Vagina (tissue), 2 donors: ENCODE data around the gene GRPEL2. TPM values are rescaled to one million over a fixed set of nuclear protein-coding genes. Genes with fewer than 3 reads are reported as not detected.

Source experiments
- DNase-seq, 2 donors: peaks; one replicate each; pipeline ENCODE4 v3.0.0-alpha.2; 2017; ENCODE audit errors: extremely low spot score in 2 of 2
- H3K27ac ChIP-seq: fragments of 200-600 bp; sonication (generic); one replicate; pipeline ENCODE4 v1.5.1; 2019
- H3K27me3 ChIP-seq: fragments of 200-600 bp; sonication (generic); one replicate; pipeline ENCODE4 v1.5.1; 2019
- H3K36me3 ChIP-seq, 2 donors: fragments of 200-600 bp; sonication (generic); one replicate each; pipeline ENCODE4 v1.5.1; 2017 to 2019
- H3K4me1 ChIP-seq: fragments of 200-600 bp; sonication (generic); one replicate; pipeline ENCODE4 v1.5.1; 2019
- H3K4me3 ChIP-seq, 2 donors: fragments of 200-600 bp; sonication (generic); 1 replicate in 1 of 2; 2 replicates in 1 of 2; pipeline ENCODE4 v1.5.1; 2016 to 2019
- H3K9me3 ChIP-seq: fragments of 200-600 bp; sonication (generic); one replicate; pipeline ENCODE4 v1.5.1; 2019
- POLR2A ChIP-seq, 2 donors: fragments of 450-650 bp; IDR thresholded peaks; one replicate each; pipeline ENCODE4 v1.6.1; 2017; ENCODE audit warnings: antibody characterized with exemption in 2 of 2, mild to moderate bottlenecking in 2 of 2, moderate library complexity in 2 of 2
- POLR2AphosphoS5 ChIP-seq, 2 donors: sonication (generic); formaldehyde crosslinking; IDR thresholded peaks; one replicate each; pipeline ENCODE4 v1.9.0; 2017; ENCODE audit warnings: antibody characterized with exemption in 2 of 2, mild to moderate bottlenecking in 2 of 2, low read depth in 1 of 2; ENCODE audit not compliant: insufficient read depth in 1 of 2
- intact Hi-C: fragments of 100-400 bp; cut with DNase I; formaldehyde crosslinking; loops from one replicate; pipeline ENCODE4 v1.15.1; 2023
- total RNA-seq: library from RNA; depleted of rRNA; stranded (reverse); fragments of >200 nt; gene quantifications from one replicate; pipeline ENCODE4 v1.2.3, GENCODE V29; 2016
- TF ChIP-seq, protein P1 (sequence below), 3 experiments: fragments of 450-650 bp in 2 of 3; fragments of 200-600 bp in 1 of 3; sonication (generic) in 1 of 3; IDR thresholded peaks; one replicate each; pipeline ENCODE4 v1.5.1; 2017 to 2019; ENCODE audit warnings: antibody characterized with exemption in 3 of 3, mild to moderate bottlenecking in 2 of 3, moderate library complexity in 2 of 3

GRPEL2 gene
- total RNA-seq, 1 donor from 2014 or later = 16.9 TPM

DNA sequence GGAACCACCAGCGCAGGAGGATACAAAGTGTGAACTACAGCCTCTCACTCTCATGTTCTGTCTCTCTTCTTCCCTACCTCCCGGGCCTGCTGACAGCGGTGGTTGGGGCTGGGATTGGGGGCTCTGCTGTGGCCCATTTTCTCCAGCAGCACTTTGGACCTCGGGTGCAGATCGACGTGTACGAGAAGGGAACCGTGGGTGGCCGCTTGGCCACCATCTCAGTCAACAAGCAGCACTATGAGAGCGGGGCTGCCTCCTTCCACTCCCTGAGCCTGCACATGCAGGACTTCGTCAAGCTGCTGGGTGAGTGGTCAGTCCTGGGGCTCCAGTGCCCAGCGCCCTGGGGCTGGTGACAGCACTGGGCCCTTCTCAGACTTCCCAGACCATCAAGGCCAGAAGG, 17.2 kb downstream of the GRPEL2 start:
- Histone ChIP-seq H3K27ac (no peak overlapping the region), H3K27me3 (no peaks in the 10 kb centered on the region), H3K4me1 (peaks cover 11% of the 10 kb centered on the region), H3K36me3 (no peaks in the 10 kb centered on the region), H3K9me3 (no peaks in the 10 kb centered on the region), H3K4me3 (no peak overlapping the region)
- DNase-seq = no peak
- intact Hi-C loops = no loop called here
- TF ChIP-seq POLR2A (IDR thresholded peaks at IDR 0.05) (no peak), POLR2AphosphoS5 (IDR thresholded peaks at IDR 0.05; ENCODE audit: insufficient read depth in 1 of 2, low read depth in 1 of 2) (no peak)
- TF ChIP-seq, protein P1, sequence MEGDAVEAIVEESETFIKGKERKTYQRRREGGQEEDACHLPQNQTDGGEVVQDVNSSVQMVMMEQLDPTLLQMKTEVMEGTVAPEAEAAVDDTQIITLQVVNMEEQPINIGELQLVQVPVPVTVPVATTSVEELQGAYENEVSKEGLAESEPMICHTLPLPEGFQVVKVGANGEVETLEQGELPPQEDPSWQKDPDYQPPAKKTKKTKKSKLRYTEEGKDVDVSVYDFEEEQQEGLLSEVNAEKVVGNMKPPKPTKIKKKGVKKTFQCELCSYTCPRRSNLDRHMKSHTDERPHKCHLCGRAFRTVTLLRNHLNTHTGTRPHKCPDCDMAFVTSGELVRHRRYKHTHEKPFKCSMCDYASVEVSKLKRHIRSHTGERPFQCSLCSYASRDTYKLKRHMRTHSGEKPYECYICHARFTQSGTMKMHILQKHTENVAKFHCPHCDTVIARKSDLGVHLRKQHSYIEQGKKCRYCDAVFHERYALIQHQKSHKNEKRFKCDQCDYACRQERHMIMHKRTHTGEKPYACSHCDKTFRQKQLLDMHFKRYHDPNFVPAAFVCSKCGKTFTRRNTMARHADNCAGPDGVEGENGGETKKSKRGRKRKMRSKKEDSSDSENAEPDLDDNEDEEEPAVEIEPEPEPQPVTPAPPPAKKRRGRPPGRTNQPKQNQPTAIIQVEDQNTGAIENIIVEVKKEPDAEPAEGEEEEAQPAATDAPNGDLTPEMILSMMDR (IDR thresholded peaks at IDR 0.05) = no peak

DNA sequence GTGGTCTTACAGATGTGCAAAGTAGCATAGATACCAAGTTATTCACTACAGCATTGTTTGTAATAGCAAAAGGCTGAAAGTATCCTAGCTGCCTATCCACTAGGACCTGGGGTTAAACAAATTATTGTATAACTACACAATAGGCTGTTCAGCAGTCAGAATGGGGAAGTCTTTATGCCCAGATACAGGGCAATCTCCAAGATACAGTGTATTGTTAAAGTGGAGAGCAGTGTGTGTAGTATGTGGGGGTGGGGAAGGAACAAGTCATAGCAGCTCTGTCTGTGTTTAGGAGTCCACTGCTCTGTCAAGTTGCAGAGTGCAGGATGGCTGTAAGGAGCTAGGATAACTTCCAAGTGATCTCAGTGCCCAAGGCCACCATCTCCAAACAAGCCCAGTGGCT, 18.1 kb downstream of the GRPEL2 start:
- H3K4me3 ChIP-seq = no peak overlapping the region
- intact Hi-C loops = no loop called here
- DNase-seq = no peak

DNA sequence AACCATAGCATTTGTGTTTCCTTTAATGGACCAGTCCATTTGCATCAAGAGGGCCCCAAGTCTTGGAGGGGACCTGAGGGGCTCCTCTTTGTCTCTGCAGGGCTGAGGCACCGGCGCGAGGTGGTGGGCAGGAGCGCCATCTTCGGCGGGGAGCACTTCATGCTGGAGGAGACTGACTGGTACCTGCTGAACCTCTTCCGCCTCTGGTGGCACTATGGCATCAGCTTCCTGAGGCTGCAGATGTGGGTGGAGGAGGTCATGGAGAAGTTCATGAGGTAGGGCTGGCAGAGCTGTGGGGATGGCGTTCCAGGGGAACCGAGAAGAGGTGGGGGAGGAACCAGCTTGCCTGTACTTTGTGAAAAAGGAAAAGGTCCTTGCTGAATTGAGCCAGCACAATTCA, 18.6 kb downstream of the GRPEL2 start:
- Histone ChIP-seq H3K36me3 (no peaks in the 10 kb centered on the region), H3K9me3 (no peaks in the 10 kb centered on the region)
- intact Hi-C loops = no loop called here

More for the DNA sequence above, 18.1 kb downstream of the GRPEL2 start:
- Histone ChIP-seq H3K36me3 (no peaks in the 10 kb centered on the region), H3K4me1 (peaks cover 15% of the 10 kb centered on the region), H3K27me3 (no peaks in the 10 kb centered on the region), H3K9me3 (no peaks in the 10 kb centered on the region), H3K27ac (no peak overlapping the region)
- TF ChIP-seq POLR2A (IDR thresholded peaks at IDR 0.05) = no peak
- TF ChIP-seq, protein P1 (IDR thresholded peaks at IDR 0.05) = no peak
- TF ChIP-seq POLR2AphosphoS5 (IDR thresholded peaks at IDR 0.05; ENCODE audit: insufficient read depth in 1 of 2, low read depth in 1 of 2) = no peak

DNA sequence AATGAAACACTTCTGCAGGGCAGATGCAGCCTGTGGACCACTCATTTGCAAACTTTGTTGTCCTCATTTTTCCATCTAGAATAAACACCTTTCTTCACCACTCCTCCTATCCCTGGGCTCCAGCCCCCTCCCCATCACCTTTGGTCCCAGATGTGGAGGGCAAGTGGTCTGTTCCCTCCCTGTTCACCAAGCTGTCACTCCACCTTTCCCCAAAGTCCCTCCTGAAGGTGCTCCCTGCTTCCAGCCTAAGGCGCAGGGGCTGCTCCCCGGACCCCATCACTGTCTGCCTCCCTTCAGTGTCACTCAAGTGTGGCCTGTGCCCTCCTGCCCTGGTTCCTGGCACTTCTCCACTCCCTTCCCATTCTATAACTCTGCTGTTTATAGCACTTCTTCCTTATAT, 19.4 kb downstream of the GRPEL2 start:
- TF ChIP-seq POLR2A (IDR thresholded peaks at IDR 0.05) = no peak
- TF ChIP-seq POLR2AphosphoS5 (IDR thresholded peaks at IDR 0.05; ENCODE audit: insufficient read depth in 1 of 2, low read depth in 1 of 2) = no peak
- TF ChIP-seq, protein P1 (IDR thresholded peaks at IDR 0.05) = no peak
- H3K4me1 ChIP-seq = peaks cover 12% of the 10 kb centered on the region
- no peak for DNase-seq
- intact Hi-C loops = no loop called here
- H3K4me3 ChIP-seq = no peak overlapping the region
- no peaks in the 10 kb centered on the region for H3K36me3 ChIP-seq
- H3K27me3 ChIP-seq = no peaks in the 10 kb centered on the region
- H3K27ac ChIP-seq = no peak overlapping the region
- H3K9me3 ChIP-seq = no peaks in the 10 kb centered on the region

More for the DNA sequence above, 18.6 kb downstream of the GRPEL2 start:
- Histone ChIP-seq H3K4me1 (peaks cover 12% of the 10 kb centered on the region), H3K27me3 (no peaks in the 10 kb centered on the region), H3K27ac (no peak overlapping the region), H3K4me3 (no peak overlapping the region)
- no peak for DNase-seq
- TF ChIP-seq POLR2A (IDR thresholded peaks at IDR 0.05) = no peak
- TF ChIP-seq, protein P1 (IDR thresholded peaks at IDR 0.05) = no peak
- no peak for TF ChIP-seq POLR2AphosphoS5 (IDR thresholded peaks at IDR 0.05; ENCODE audit: insufficient read depth in 1 of 2, low read depth in 1 of 2)

DNA sequence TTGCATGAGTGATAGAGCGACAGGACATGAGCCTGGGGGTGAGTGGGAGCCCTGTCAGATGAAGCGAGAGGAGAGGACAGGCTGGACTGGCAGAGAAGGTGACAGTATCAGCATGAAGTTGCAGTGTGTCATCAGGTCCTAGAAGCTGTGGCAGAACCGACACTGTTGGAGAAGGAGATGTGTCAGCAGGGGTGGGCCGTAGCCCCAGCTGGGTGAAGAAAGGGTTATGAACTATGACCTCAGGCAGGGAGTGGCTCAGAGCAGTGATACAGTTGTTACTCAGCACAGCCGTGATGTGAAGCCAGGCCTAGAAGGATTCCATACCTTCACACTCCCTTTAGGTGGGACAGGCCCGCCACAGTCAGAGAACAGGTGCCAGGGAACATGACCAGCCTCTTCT, 20.1 kb downstream of the GRPEL2 start:
- no peak overlapping the region for H3K4me3 ChIP-seq
- TF ChIP-seq POLR2A (IDR thresholded peaks at IDR 0.05) = no peak
- no peak for TF ChIP-seq POLR2AphosphoS5 (IDR thresholded peaks at IDR 0.05; ENCODE audit: insufficient read depth in 1 of 2, low read depth in 1 of 2)
- TF ChIP-seq, protein P1 (IDR thresholded peaks at IDR 0.05) = no peak
- H3K27ac ChIP-seq = no peak overlapping the region
- intact Hi-C loops = no loop called here
- H3K9me3 ChIP-seq = no peaks in the 10 kb centered on the region
- H3K27me3 ChIP-seq = no peaks in the 10 kb centered on the region
- DNase-seq = no peak
- H3K36me3 ChIP-seq = no peaks in the 10 kb centered on the region
- H3K4me1 ChIP-seq = peaks cover 12% of the 10 kb centered on the region
